ENCODE results near the gene FAM177B. TPM values are rescaled to one million over a fixed set of nuclear protein-coding genes. Genes with fewer than 3 reads are reported as not detected.

The FAM177B gene
- total and polyA plus RNA-seq, 2 experiments from 2014 or later: not detected

DNA sequence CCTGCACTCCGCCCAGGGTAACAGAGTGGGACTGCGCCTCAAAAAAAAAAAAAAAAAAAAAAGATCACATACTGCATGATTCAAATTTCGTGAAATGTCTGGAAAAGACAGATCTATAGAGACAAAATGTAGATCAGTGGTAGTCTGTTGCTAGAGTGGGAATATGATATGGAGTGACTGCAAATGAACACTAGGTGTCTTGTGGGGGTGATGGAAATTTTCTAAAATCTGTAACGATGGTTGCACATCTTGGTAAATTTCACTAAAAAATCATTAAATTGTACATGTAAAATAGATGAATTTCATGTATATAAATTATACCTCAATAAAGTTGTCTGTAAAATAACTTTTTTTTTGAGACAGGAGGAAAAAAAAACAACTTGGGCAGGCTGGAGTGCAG is 30.2 kb upstream of the FAM177B start:
- WGBS, 2 experiments (ENCODE audit: low coverage in 1 of 2, low lambda C conversion rate in 2 of 2, missing lambda C conversion rate in 2 of 2): 78 to 79% methylated on average over 4 of the region's 4 CpGs

DNA sequence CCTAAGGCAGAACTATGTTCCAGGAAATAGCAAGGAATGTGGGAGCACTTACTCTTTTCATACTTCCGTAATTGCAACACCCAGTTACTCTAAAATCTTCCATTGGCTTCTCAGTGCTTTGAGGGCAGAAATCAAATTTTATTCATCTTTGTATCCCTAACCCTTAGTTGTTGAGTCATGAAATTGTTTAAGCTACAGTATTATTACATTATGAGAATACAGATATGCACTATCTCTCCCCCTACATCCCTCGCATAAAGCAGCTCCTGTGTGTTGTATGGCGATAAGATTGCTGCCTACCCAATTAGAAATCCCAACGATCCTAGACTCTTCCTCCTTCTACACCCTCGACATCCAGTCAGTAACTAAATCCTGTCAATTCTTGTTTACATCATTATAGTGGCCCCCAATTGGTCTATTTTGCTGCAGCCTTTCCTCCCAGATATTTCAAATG is 27.3 kb upstream of the FAM177B start:
- Histone ChIP-seq H3F3A (ENCODE audit: insufficient read depth) (peaks cover 40% of the 10 kb centered on the region), H3K27me3 (replicated peaks; ENCODE audit: insufficient read depth) (no peaks in the 10 kb centered on the region), H3K9ac (peak overlapping the region; percentile 99; the same call in 1 of the 2 replicates), H3K4me3 (peak overlapping the region; percentile 99; the same call in 1 of the 2 replicates), H3K4me2 (ENCODE audit: unreplicated experiment) (peak overlapping the region; percentile 92), H3K9me2 (ENCODE audit: insufficient read depth) (no peaks in the 10 kb centered on the region), H3K27ac (peak overlapping the region; percentile 98), H3K36me3 (ENCODE audit: low read depth) (0 out of 2 replicates have a peak, but pooled peaks cover under 1% of the 10 kb centered on the region), H3K79me2 (ENCODE audit: insufficient read depth) (peaks cover 88% of the 10 kb centered on the region), H4K20me1 (ENCODE audit: insufficient read depth) (0 out of 2 replicates have a peak, but pooled peaks cover 4% of the 10 kb centered on the region), H3K9me3 (ENCODE audit: low read depth) (no peaks in the 10 kb centered on the region), H2AFZ (no peak overlapping the region), H3K4me1 (ENCODE audit: insufficient read depth) (peaks cover 14% of the 10 kb centered on the region)
- DNase-seq: peak; percentile 16
- no peak for TF ChIP-seq EZH2 (IDR thresholded peaks at IDR 0.05; ENCODE audit: insufficient read depth, poor library complexity, severe bottlenecking)
- no peak for TF ChIP-seq EZH2phosphoT487 (IDR thresholded peaks at IDR 0.05; ENCODE audit: insufficient read depth, low read depth)
- WGBS, 2 experiments (ENCODE audit: low coverage in 1 of 2, low lambda C conversion rate in 2 of 2, missing lambda C conversion rate in 2 of 2): 87 to 89% methylated on average over 5 of the region's 5 CpGs
- in situ Hi-C loops (cut with MboI): no loop called here

More for the DNA sequence above, 30.2 kb upstream of the FAM177B start:
- H3K9ac ChIP-seq: no peak overlapping the region
- H3K27ac ChIP-seq: no peak overlapping the region
- H3K9me3 ChIP-seq (ENCODE audit: low read depth): no peaks in the 10 kb centered on the region
- H3K79me2 ChIP-seq (ENCODE audit: insufficient read depth): peaks cover 100% of the 10 kb centered on the region
- in situ Hi-C loops (cut with MboI): no loop called here
- peaks cover 23% of the 10 kb centered on the region for H3K36me3 ChIP-seq (ENCODE audit: low read depth)
- H3F3A ChIP-seq (ENCODE audit: insufficient read depth): peaks cover 28% of the 10 kb centered on the region
- TF ChIP-seq EZH2phosphoT487 (IDR thresholded peaks at IDR 0.05; ENCODE audit: insufficient read depth, low read depth) (no peak), EZH2 (IDR thresholded peaks at IDR 0.05; ENCODE audit: insufficient read depth, poor library complexity, severe bottlenecking) (no peak)
- no peak overlapping the region for H2AFZ ChIP-seq
- DNase-seq: no peak
- H3K4me3 ChIP-seq: no peak overlapping the region
- H3K4me1 ChIP-seq (ENCODE audit: insufficient read depth): peaks cover 14% of the 10 kb centered on the region
- H3K9me2 ChIP-seq (ENCODE audit: insufficient read depth): no peaks in the 10 kb centered on the region
- no peak overlapping the region for H3K4me2 ChIP-seq (ENCODE audit: unreplicated experiment)
- H3K27me3 ChIP-seq (replicated peaks; ENCODE audit: insufficient read depth): no peaks in the 10 kb centered on the region
- peaks cover 4% of the 10 kb centered on the region; the same call in 1 of the 2 replicates for H4K20me1 ChIP-seq (ENCODE audit: insufficient read depth)

DNA sequence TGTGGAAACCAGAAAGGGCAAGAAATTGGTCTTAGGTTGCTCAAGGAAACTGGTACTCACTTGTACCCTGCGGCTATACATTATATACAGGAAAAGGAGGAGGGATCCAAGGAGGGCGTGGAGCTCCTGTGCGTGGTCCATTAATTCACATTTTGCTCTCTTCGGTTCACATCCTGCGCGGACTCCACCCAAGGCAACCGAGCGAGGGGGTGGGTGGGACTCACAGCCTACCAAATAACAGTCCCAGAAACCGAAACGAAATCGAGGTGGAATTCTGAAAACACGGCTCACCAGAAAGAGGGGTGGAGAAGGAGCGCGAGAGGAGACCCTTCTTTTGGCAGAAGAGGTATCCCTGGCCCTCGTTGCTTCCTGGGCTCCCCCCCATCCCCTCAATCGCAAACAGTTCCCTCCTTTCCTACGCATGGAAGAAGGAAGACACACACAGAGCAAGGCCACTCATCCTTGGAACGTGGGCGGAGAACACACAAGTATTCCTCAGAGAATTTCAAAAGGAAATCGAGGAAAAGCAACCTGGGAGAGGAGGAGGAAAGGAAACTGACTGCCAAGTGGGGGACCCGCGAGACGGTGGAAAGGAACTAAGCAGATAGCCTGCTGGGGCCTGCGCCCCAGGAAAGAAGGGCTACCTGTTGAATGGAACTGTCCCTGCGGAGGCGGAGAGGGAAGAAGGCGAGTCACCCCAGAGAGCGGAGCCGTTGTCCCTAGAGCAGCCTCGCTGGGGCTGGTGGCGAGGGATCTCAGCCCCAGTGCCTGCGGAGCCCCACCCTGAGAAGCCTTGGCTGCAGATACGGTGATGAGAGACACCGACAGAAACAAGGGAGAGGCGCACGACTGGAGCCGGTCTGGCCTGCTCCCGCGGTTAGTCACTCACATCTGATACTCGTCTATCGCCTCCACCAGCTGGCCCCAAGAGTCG is 25.4 kb upstream of the FAM177B start:
- DNase-seq: peak; percentile 88
- Histone ChIP-seq H3K9ac (peak overlapping the region; percentile 99), H3K9me2 (ENCODE audit: insufficient read depth) (no peaks in the 10 kb centered on the region), H3F3A (ENCODE audit: insufficient read depth) (peaks cover 33% of the 10 kb centered on the region), H4K20me1 (ENCODE audit: insufficient read depth) (no peaks in the 10 kb centered on the region), H3K4me3 (peak overlapping the region; percentile 99), H3K27ac (peak overlapping the region; percentile 98), H3K9me3 (ENCODE audit: low read depth) (no peaks in the 10 kb centered on the region), H3K4me2 (ENCODE audit: unreplicated experiment) (peak overlapping the region; percentile 92), H3K27me3 (replicated peaks; ENCODE audit: insufficient read depth) (no peaks in the 10 kb centered on the region), H3K4me1 (ENCODE audit: insufficient read depth) (peaks cover 14% of the 10 kb centered on the region), H3K79me2 (ENCODE audit: insufficient read depth) (peaks cover 88% of the 10 kb centered on the region), H3K36me3 (ENCODE audit: low read depth) (peaks cover 10% of the 10 kb centered on the region; the same call in 1 of the 2 replicates), H2AFZ (peak overlapping the region; percentile 74)
- TF ChIP-seq EZH2 (IDR thresholded peaks at IDR 0.05; ENCODE audit: insufficient read depth, poor library complexity, severe bottlenecking) (no peak), EZH2phosphoT487 (IDR thresholded peaks at IDR 0.05; ENCODE audit: insufficient read depth, low read depth) (no peak)
- in situ Hi-C loops (cut with MboI): no loop called here
- WGBS, 2 experiments (ENCODE audit: low coverage in 1 of 2, low lambda C conversion rate in 2 of 2, missing lambda C conversion rate in 2 of 2): 0 to 1% methylated on average over 32 to 42 of the region's 42 CpGs

DNA sequence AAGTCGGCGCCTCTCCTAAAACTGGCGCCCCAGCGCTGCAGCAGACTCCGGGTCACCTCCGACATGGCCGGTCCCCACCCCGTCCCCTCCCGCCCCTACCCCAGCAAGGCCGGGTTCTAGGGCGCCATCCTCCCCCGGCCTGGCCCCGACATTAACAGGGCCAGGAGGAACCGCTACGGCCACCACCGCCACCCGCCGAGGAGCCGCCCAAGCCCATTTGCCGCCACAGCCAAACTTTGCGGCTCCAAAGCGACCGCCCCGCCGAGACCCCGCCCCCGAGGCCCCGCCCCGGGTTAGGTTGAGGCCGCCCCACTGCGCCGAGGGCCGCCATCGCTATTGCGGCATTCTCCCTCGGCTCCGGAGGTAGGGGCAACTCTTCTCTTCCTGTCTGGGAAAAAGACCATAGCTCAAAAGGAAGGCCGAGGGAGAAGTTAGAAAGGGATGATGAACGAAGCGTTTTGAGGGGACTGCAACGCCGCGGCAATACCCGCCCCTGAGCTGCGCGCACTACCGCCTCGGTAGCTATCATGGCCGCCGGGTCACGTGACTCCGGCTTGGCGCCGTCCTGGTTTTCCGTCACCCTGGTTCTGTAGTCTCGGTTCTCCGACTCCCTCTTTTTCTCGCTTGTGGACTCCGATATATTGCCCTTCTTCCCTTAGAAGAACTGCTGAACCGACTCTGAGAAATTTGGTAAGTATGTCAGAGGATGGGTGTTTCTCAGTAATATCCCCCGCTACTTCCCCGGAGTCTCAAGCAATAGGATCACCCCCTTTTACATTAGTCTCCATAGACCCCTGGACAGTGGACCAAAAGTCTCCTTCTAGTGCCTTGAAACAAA is 24.5 kb upstream of the FAM177B start, which contains the start of the genes AIDA and BROX:
TSS of gene AIDA (minus strand) at position 239 of the 838 bp plus-strand sequence. CDS start at position 65, 174 bp downstream.
TSS of gene BROX (plus strand) at position 312 of the 838 bp plus-strand sequence. CDS start 3,136 bp downstream, outside the sequence.
- no peaks in the 10 kb centered on the region for H3K9me3 ChIP-seq (ENCODE audit: low read depth)
- no peaks in the 10 kb centered on the region for H4K20me1 ChIP-seq (ENCODE audit: insufficient read depth)
- peak within 1 kb of the TSS; percentile 97 for H3K4me2 ChIP-seq (ENCODE audit: unreplicated experiment)
- H2AFZ ChIP-seq: peak within 1 kb of the TSS; percentile 97
- peak within 1 kb of the TSS; percentile 99 for H3K4me3 ChIP-seq
- no peaks in the 10 kb centered on the region for H3K27me3 ChIP-seq (replicated peaks; ENCODE audit: insufficient read depth)
- peaks cover 88% of the 10 kb centered on the region for H3K79me2 ChIP-seq (ENCODE audit: insufficient read depth)
- no peaks in the 10 kb centered on the region for H3K9me2 ChIP-seq (ENCODE audit: insufficient read depth)
- peak; percentile 95 for DNase-seq
- in situ Hi-C loops (cut with MboI): no loop called here
- 1 to 11% methylated on average over 29 to 60 of the region's 62 CpGs for WGBS, 2 experiments (ENCODE audit: low coverage in 1 of 2, low lambda C conversion rate in 2 of 2, missing lambda C conversion rate in 2 of 2)
- peak within 1 kb of the TSS; percentile 98 for H3K27ac ChIP-seq
- no peak for TF ChIP-seq EZH2 (IDR thresholded peaks at IDR 0.05; ENCODE audit: insufficient read depth, poor library complexity, severe bottlenecking)
- no peak for TF ChIP-seq EZH2phosphoT487 (IDR thresholded peaks at IDR 0.05; ENCODE audit: insufficient read depth, low read depth)
- peaks cover 33% of the 10 kb centered on the region for H3F3A ChIP-seq (ENCODE audit: insufficient read depth)
- peak within 1 kb of the TSS; percentile 99 for H3K9ac ChIP-seq
- peaks cover 14% of the 10 kb centered on the region for H3K4me1 ChIP-seq (ENCODE audit: insufficient read depth)
- peaks cover 19% of the 10 kb centered on the region; the same call in 1 of the 2 replicates for H3K36me3 ChIP-seq (ENCODE audit: low read depth)
